ENCODE measurements around the gene KCNAB3. TPM values are rescaled to one million over a fixed set of nuclear protein-coding genes. Genes with fewer than 3 reads are reported as not detected.

The KCNAB3 gene
- total RNA-seq, 2 donors from 2014 or later, result 1.2 to 4.5 TPM

DNA sequence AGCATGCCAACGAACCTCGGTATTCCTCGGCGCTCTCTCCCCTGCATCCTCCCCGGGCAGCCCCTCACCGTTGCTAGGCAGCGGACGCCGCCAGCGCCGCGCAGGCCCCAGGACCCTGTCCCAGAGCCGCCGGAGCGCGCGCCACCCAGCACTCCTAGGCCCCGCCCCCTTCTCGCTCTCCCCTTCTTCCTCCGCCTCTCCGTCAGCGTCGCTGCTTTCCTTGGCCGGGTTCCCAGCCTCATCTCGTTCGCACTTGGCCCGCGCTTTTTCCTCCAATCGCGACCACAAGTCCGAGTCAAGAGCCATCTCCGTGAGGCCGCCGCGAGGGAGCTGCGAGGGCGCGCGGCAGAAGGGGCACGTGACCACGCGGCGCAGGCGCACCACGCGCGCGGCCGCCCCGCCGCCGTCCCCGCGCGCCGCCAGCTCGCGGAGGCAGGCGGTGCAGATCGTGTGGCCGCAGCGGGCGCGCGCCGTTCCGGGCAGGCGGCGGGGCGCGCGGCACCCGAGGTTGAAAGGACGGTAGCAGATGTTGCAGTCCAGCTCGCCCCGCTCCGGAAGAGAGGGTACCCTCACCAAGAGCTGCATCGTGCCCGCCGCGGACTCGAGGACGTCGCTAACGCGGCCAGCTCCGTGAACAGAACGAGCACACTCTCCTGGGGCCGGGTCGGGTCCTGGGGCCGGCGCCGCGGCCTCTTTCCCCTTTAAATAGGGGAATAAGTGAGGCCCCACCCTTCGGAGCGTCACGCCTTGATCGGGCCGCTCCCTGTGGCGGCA is 13.9 kb downstream of the KCNAB3 start, which contains the start of gene RNF227:
RNF227 (minus strand) TSS at position 679 of the 774 bp plus-strand sequence; CDS start at position 585, 94 bp downstream.
- peak; percentile 36 for TF ChIP-seq POLR2A (IDR thresholded peaks at IDR 0.05)
- TF ChIP-seq, protein P1, sequence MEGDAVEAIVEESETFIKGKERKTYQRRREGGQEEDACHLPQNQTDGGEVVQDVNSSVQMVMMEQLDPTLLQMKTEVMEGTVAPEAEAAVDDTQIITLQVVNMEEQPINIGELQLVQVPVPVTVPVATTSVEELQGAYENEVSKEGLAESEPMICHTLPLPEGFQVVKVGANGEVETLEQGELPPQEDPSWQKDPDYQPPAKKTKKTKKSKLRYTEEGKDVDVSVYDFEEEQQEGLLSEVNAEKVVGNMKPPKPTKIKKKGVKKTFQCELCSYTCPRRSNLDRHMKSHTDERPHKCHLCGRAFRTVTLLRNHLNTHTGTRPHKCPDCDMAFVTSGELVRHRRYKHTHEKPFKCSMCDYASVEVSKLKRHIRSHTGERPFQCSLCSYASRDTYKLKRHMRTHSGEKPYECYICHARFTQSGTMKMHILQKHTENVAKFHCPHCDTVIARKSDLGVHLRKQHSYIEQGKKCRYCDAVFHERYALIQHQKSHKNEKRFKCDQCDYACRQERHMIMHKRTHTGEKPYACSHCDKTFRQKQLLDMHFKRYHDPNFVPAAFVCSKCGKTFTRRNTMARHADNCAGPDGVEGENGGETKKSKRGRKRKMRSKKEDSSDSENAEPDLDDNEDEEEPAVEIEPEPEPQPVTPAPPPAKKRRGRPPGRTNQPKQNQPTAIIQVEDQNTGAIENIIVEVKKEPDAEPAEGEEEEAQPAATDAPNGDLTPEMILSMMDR (IDR thresholded peaks at IDR 0.05), result peak in 2 of 4 experiments; percentile 23 to 26
- TF ChIP-seq POLR2AphosphoS5 (IDR thresholded peaks at IDR 0.05), result peak; percentile 77
- H3K9me3 ChIP-seq, result no peaks in the 10 kb centered on the region
- peak within 1 kb of the TSS; percentile 90 to 95 for H3K27ac ChIP-seq
- H3K4me1 ChIP-seq (replicated peaks), result peaks cover 7% of the 10 kb centered on the region
- 2% methylated on average over 85 of the region's 100 CpGs for WGBS
- intact Hi-C loops (cut with DNase I), result no loop called here
- DNase-seq (ENCODE audit: low spot score), result peak; percentile 91
- H3K27me3 ChIP-seq (replicated peaks; ENCODE audit: insufficient read depth), result no peaks in the 10 kb centered on the region
- H3K4me3 ChIP-seq, result peak within 1 kb of the TSS; percentile 47 to 51
- H3K36me3 ChIP-seq, result peaks cover 0 to 4% of the 10 kb centered on the region in 2 donors

DNA sequence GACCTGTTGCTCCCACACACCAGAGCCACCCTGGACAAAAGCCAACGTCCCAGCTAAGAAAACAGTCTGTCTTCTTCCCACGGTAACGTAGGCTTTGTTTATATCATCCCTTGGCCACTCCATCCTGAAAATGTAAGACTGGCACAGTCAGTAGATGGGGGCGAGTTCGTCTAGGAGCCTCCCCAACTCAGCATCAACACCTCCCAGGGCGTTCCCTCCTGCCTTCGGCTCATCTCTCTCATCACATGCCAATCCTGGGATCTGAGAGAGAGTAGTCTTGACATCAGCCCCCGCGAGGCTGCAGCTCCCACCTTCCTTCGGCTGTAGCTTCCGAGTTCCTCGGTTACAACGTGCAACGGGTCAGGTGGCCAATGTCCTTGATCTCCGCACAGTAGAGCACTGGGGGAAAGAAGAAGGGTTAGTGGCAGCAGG is 14.5 kb downstream of the KCNAB3 start:
- Histone ChIP-seq H3K9me3 (no peaks in the 10 kb centered on the region), H3K4me1 (replicated peaks) (peaks cover 7% of the 10 kb centered on the region), H3K27ac (peak overlapping the region; percentile 90 to 95), H3K4me3 (peak overlapping the region; percentile 47 to 51), H3K27me3 (replicated peaks; ENCODE audit: insufficient read depth) (no peaks in the 10 kb centered on the region), H3K36me3 (peaks cover 2 to 10% of the 10 kb centered on the region in 2 donors)
- 2% methylated on average over 15 of the region's 15 CpGs for WGBS
- intact Hi-C loops (cut with DNase I), result no loop called here
- peak; percentile 59 for DNase-seq (ENCODE audit: low spot score)
- TF ChIP-seq POLR2AphosphoS5 (IDR thresholded peaks at IDR 0.05) (no peak), POLR2A (IDR thresholded peaks at IDR 0.05) (no peak)
- TF ChIP-seq, protein P1 (IDR thresholded peaks at IDR 0.05), result no peak

DNA sequence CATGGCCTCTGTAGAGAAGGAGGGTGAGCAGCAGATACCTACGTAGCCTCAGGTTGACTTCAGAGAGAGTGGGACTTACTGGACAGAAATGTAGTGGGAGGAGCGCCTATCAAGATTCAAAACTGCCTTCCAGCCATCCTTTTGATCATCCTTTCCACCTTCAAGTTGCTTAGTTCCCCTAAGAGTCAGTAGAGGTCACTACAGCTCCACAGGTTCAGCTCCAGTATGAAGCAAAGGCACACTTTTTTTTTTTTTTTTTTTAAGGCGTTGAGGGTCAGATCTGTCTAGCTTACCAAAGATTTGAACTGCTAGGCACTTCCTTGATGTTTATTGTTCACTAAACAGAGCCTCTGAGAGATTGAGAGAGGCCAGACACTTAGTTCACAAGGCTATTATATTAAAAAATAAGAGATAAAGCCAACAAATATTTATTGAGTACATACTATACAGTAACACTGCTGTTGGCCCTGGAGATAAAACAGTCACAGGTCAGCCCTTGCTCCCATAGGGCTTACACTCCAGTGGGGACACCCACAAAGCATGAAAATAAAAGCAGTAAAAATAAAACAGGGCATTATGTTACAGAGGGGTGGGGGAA is 16.6 kb downstream of the KCNAB3 start:
- Histone ChIP-seq H3K27me3 (replicated peaks; ENCODE audit: insufficient read depth) (no peaks in the 10 kb centered on the region), H3K4me3 (no peak overlapping the region), H3K4me1 (replicated peaks) (peaks cover 7% of the 10 kb centered on the region), H3K36me3 (peaks cover 20 to 24% of the 10 kb centered on the region in 2 donors), H3K9me3 (no peaks in the 10 kb centered on the region), H3K27ac (peak overlapping the region in 1 of 2 donors; percentile 39)
- WGBS, result 35% methylated on average over 3 of the region's 3 CpGs
- DNase-seq (ENCODE audit: low spot score), result peak; percentile 35
- intact Hi-C loops (cut with DNase I), result loop anchor here (2.0 to 5.0 kb wide), 2 partner anchors 76 to 144 kb away; no protein-coding TSS in a partner anchor
- TF ChIP-seq, protein P1 (IDR thresholded peaks at IDR 0.05), result peak; percentile 27 to 73 (median 54)
- TF ChIP-seq POLR2AphosphoS5 (IDR thresholded peaks at IDR 0.05) (peak; percentile 50), POLR2A (IDR thresholded peaks at IDR 0.05) (no peak)

DNA sequence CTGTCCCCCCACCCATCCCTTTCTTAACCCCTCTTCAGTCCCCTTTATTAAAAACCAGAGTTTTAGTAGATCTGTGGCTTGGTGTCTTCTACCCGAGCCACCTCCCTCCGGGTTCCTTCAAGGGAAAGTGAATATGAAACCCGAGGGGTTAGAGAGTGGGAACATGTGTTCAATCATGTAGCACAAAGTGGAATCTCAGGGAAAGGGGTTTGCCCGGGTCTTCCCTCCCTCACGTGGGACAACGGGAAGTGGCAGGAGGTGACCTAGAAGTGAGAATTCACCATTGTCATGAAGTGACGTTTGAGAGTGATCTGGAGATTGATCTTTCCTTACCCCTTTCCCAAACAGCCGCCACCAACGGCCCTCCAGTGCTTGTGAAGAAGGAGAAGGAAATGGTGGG is 18.5 kb downstream of the KCNAB3 start:
- no peaks in the 10 kb centered on the region for H3K27me3 ChIP-seq (replicated peaks; ENCODE audit: insufficient read depth)
- H3K27ac ChIP-seq, result no peak overlapping the region
- TF ChIP-seq, protein P1 (IDR thresholded peaks at IDR 0.05), result no peak
- TF ChIP-seq POLR2A (IDR thresholded peaks at IDR 0.05) (no peak), POLR2AphosphoS5 (IDR thresholded peaks at IDR 0.05) (no peak)
- DNase-seq (ENCODE audit: low spot score), result no peak
- WGBS, result 66% methylated on average over 9 of the region's 9 CpGs
- H3K4me3 ChIP-seq, result no peak overlapping the region
- peaks cover under 1% of the 10 kb centered on the region for H3K4me1 ChIP-seq (replicated peaks)
- H3K9me3 ChIP-seq, result no peaks in the 10 kb centered on the region
- peaks cover 35 to 40% of the 10 kb centered on the region in 2 donors for H3K36me3 ChIP-seq
- intact Hi-C loops (cut with DNase I), result loop anchor here (5.0 kb wide), 1 partner anchor 146 kb away; no protein-coding TSS in a partner anchor
